NB4 (cell line): ENCODE results near the gene DYSF.

ENCODE experiments used
- CTCF ChIP-seq: IDR thresholded peaks from one replicate; pipeline ENCODE4 v1.5.1; 2012; ENCODE audit warnings: low read depth, low read length
- MAX ChIP-seq: IDR thresholded peaks from 2 replicates; pipeline ENCODE4 v1.6.1; 2011; ENCODE audit warnings: low read depth, low read length
- POLR2A ChIP-seq: IDR thresholded peaks from 2 replicates; pipeline ENCODE4 v1.6.1; 2011; ENCODE audit warnings: mild to moderate bottlenecking; ENCODE audit not compliant: insufficient read length; ENCODE audit errors: extremely low read depth

- no peak for TF ChIP-seq CTCF
- TF ChIP-seq POLR2A = no peak
- no peak for TF ChIP-seq MAX
Measured at GRCh38 chr2:71410696-71411095, 42.7 kb upstream of the DYSF start.
